ENCODE data around the gene PUS10.

PUS10 gene

GRCh38 chr2:60973705-60974104 lies 44.4 kb downstream of the PUS10 start:
- DNase-seq (ENCODE audit: low read depth in 4 of 4, low spot score in 1 of 4) = no peak

GRCh38 chr2:60972889-60973656 lies 45.0 kb downstream of the PUS10 start:
- DNase-seq (ENCODE audit: low read depth in 4 of 4, low spot score in 1 of 4) = no peak

- DNase-seq (ENCODE audit: low read depth in 4 of 4, low spot score in 1 of 4) = no peak
Observed at GRCh38 chr2:60966507-60967405, 51.3 kb downstream of the PUS10 start.

GRCh38 chr2:60965499-60965785 lies 52.6 kb downstream of the PUS10 start:
- no peak for DNase-seq (ENCODE audit: low read depth in 4 of 4, low spot score in 1 of 4)

- no peak for DNase-seq (ENCODE audit: low read depth in 4 of 4, low spot score in 1 of 4)
Observed at GRCh38 chr2:60964651-60965498, 53.2 kb downstream of the PUS10 start.

- DNase-seq (ENCODE audit: low read depth in 4 of 4, low spot score in 1 of 4) = no peak
Observed at GRCh38 chr2:60963190-60963589, 54.9 kb downstream of the PUS10 start.

GRCh38 chr2:60962528-60962927 lies 55.5 kb downstream of the PUS10 start:
- no peak for DNase-seq (ENCODE audit: low read depth in 4 of 4, low spot score in 1 of 4)

- DNase-seq (ENCODE audit: low read depth in 4 of 4, low spot score in 1 of 4) = no peak
Observed at GRCh38 chr2:60961457-60961856, 56.6 kb downstream of the PUS10 start.

- no peak for DNase-seq (ENCODE audit: low read depth in 4 of 4, low spot score in 1 of 4)
Observed at GRCh38 chr2:60960706-60961105, 57.3 kb downstream of the PUS10 start.

GRCh38 chr2:60959501-60959900 lies 58.6 kb downstream of the PUS10 start:
- no peak for DNase-seq (ENCODE audit: low read depth in 4 of 4, low spot score in 1 of 4)

- DNase-seq (ENCODE audit: low read depth in 4 of 4, low spot score in 1 of 4) = no peak
Observed at GRCh38 chr2:60958800-60959199, 59.3 kb downstream of the PUS10 start.

GRCh38 chr2:60958361-60958760 lies 59.7 kb downstream of the PUS10 start:
- no peak for DNase-seq (ENCODE audit: low read depth in 4 of 4, low spot score in 1 of 4)

GRCh38 chr2:60957643-60958042 lies 60.4 kb downstream of the PUS10 start:
- no peak for DNase-seq (ENCODE audit: low read depth in 4 of 4, low spot score in 1 of 4)

GRCh38 chr2:60957224-60957623 lies 60.8 kb downstream of the PUS10 start:
- DNase-seq (ENCODE audit: low read depth in 4 of 4, low spot score in 1 of 4) = no peak

GRCh38 chr2:60954139-60954538 lies 63.9 kb downstream of the PUS10 start:
- no peak for DNase-seq (ENCODE audit: low read depth in 4 of 4, low spot score in 1 of 4)

- no peak for DNase-seq (ENCODE audit: low read depth in 4 of 4, low spot score in 1 of 4)
Observed at GRCh38 chr2:60948926-60949579, 69.0 kb downstream of the PUS10 start.

GRCh38 chr2:60948161-60948560 lies 69.9 kb downstream of the PUS10 start:
- DNase-seq (ENCODE audit: low read depth in 4 of 4, low spot score in 1 of 4) = no peak

GRCh38 chr2:60947056-60947455 lies 71.0 kb downstream of the PUS10 start:
- no peak for DNase-seq (ENCODE audit: low read depth in 4 of 4, low spot score in 1 of 4)

- DNase-seq (ENCODE audit: low read depth in 4 of 4, low spot score in 1 of 4) = no peak
Observed at GRCh38 chr2:60945341-60945740, 72.7 kb downstream of the PUS10 start.

GRCh38 chr2:60939622-60940021 lies 78.4 kb downstream of the PUS10 start:
- DNase-seq (ENCODE audit: low read depth in 4 of 4, low spot score in 1 of 4) = no peak

- no peak for DNase-seq (ENCODE audit: low read depth in 4 of 4, low spot score in 1 of 4)
Observed at GRCh38 chr2:60938301-60938700, 79.8 kb downstream of the PUS10 start.

Measured in stimulated activated CD4-positive, alpha-beta T cell treated with anti-CD3 and anti-CD28 coated beads, Interleukin-1b, Interleukin-23, amount 100 ng/mL, for 24 hours (primary cell).